Fibroblast of mammary gland (primary cell): ENCODE data around the gene CRLF2.
"Not testable (repeated sequence)": the region's sequence is repeated elsewhere in the genome, so short reads cannot be mapped to it uniquely, and the experiment has no call there.

ENCODE experiments used
- DNase-seq: peaks from one replicate; pipeline ENCODE4 v3.0.0-alpha.2; 2010; ENCODE audit warnings: low read depth
- H3K4me3 ChIP-seq: 2 replicates; pipeline ENCODE4 v1.5.1; 2011; ENCODE audit warnings: low read depth, mild to moderate bottlenecking, low read length, moderate library complexity; ENCODE audit not compliant: control insufficient read depth
- CTCF ChIP-seq: conservative IDR thresholded peaks from 2 replicates; pipeline ENCODE4 v1.5.1; 2011; ENCODE audit warnings: low read depth, low read length, inconsistent platforms; ENCODE audit not compliant: control insufficient read depth, insufficient read depth

CRLF2 gene

GRCh38 chrX:1164322-1165288 is 47.8 kb downstream of the CRLF2 start:
- DNase-seq: no peak
- no peak overlapping the region for H3K4me3 ChIP-seq
- no peak for TF ChIP-seq CTCF

- no peak for DNase-seq
Measured at GRCh38 chrX:1163231-1163630, 49.2 kb downstream of the CRLF2 start.

GRCh38 chrX:1162119-1162916 is 50.1 kb downstream of the CRLF2 start:
- no peak overlapping the region for H3K4me3 ChIP-seq
- no peak for TF ChIP-seq CTCF
- no peak for DNase-seq

More at GRCh38 chrX:1163231-1163630, 49.2 kb downstream of the CRLF2 start:
- no peak for TF ChIP-seq CTCF
- no peak overlapping the region for H3K4me3 ChIP-seq

- no peak overlapping the region for H3K4me3 ChIP-seq
- no peak for TF ChIP-seq CTCF
- DNase-seq: no peak
Measured at GRCh38 chrX:1159548-1159947, 52.9 kb downstream of the CRLF2 start.

GRCh38 chrX:1156681-1157455 is 55.6 kb downstream of the CRLF2 start:
- not testable (repeated sequence) for DNase-seq, H3K4me3 ChIP-seq

GRCh38 chrX:1153940-1154339 is 58.5 kb downstream of the CRLF2 start:
- TF ChIP-seq CTCF: no peak
- H3K4me3 ChIP-seq: no peak overlapping the region
- DNase-seq: no peak
